ENCODE measurements around the gene CD93. TPM values are rescaled to one million over a fixed set of nuclear protein-coding genes. Genes with fewer than 3 reads are reported as not detected.

The CD93 gene
- total and polyA plus RNA-seq, 2 of the 8 experiments (the other 6 are each of a cell fraction or from before 2014, with no cell fraction given), result under 0.01 to 0.07 TPM

DNA sequence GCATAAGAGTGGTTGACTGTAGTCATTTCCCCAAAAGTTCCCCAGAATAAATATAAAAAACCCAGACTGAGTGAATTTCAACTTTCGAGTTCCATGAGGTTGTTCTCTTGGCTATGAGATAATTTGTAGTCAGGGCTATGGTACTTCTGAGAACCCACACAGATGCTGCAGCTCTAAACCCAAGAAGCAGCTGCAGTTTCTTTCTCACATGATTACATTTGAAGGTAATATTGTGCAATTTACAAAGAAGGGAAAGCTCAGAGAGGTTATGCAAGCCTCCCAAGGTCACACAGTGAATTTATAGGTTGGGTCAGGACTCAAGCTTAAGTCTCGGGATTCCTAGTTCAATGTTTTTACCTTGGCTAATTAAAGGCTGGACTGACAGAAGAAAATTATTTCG lies 29.7 kb upstream of the CD93 start:
- no peak overlapping the region for H3K27ac ChIP-seq (ENCODE audit: low read depth, low read length)
- H2AFZ ChIP-seq (ENCODE audit: low read length), result no peak overlapping the region
- 91% methylated on average over 3 of the region's 3 CpGs; no CpG with 5 or more reads in 1 of the 2 experiments for WGBS, 2 experiments (ENCODE audit: extremely low coverage in 1 of 2, insufficient coverage in 1 of 2, insufficient read length in 1 of 2, insufficient replicate concordance in 2 of 2, low coverage in 1 of 2, low lambda C conversion rate in 2 of 2, missing lambda C conversion rate in 1 of 2)
- H2BK5ac ChIP-seq (ENCODE audit: low read depth, low read length), result no peak overlapping the region
- no peak overlapping the region for H3K4me2 ChIP-seq (ENCODE audit: insufficient read depth in 1 of 2, low read depth in 2 of 2, low read length in 2 of 2)
- H4K91ac ChIP-seq (replicated peaks; ENCODE audit: insufficient read length, low read length), result no peak overlapping the region
- H4K5ac ChIP-seq (ENCODE audit: insufficient read length, low read depth, low read length), result no peak overlapping the region
- no peak overlapping the region for H2BK12ac ChIP-seq (ENCODE audit: low read depth, low read length)
- H2AK5ac ChIP-seq (ENCODE audit: low read depth, low read length), result no peak overlapping the region
- no peaks in the 10 kb centered on the region for H3K27me3 ChIP-seq (replicated peaks in 1 of 4; ENCODE audit: control insufficient read depth in 3 of 4, extremely low read depth in 1 of 4, insufficient read depth in 3 of 4, low read length in 3 of 4)
- no peaks in the 10 kb centered on the region for H3K79me1 ChIP-seq (ENCODE audit: low read depth, low read length)
- H2BK120ac ChIP-seq (replicated peaks; ENCODE audit: low read depth, low read length), result no peak overlapping the region
- H3K4me1 ChIP-seq (replicated peaks in 1 of 4; ENCODE audit: control insufficient read depth in 3 of 4, insufficient read depth in 4 of 4, low read length in 3 of 4), result no peaks in the 10 kb centered on the region; a peak in 1 of 7 replicates
- H3K79me2 ChIP-seq (ENCODE audit: control insufficient read depth in 1 of 2, insufficient read depth in 2 of 2, low read length in 2 of 2), result no peaks in the 10 kb centered on the region
- H3K9ac ChIP-seq (replicated peaks in 1 of 4; ENCODE audit: extremely low read depth in 1 of 4, low read depth in 3 of 4, low read length in 3 of 4), result no peak overlapping the region
- H3K18ac ChIP-seq (ENCODE audit: extremely low read depth, low read length), result no peak overlapping the region
- CTCF ChIA-PET (ENCODE audit: partially characterized antibody), result interaction anchor here (1.3 to 2.5 kb wide), 4 partner anchors 9 to 67 kb away, joined by 3 to 14 read pairs (median 8); no protein-coding TSS in a partner anchor
- POLR2A ChIA-PET (ENCODE audit: partially characterized antibody), result no interaction called here
- no peaks in the 10 kb centered on the region for H3K36me3 ChIP-seq (ENCODE audit: control insufficient read depth in 2 of 4, insufficient read depth in 4 of 4, low read length in 3 of 4)
- no peaks in the 10 kb centered on the region for H4K20me1 ChIP-seq (replicated peaks in 1 of 2; ENCODE audit: control insufficient read depth in 1 of 2, insufficient read depth in 2 of 2, low read length in 2 of 2)
- H2BK20ac ChIP-seq (ENCODE audit: low read length), result no peak overlapping the region
- FAIRE-seq (no peak), DNase-seq (ENCODE audit: low read depth in 1 of 2, low spot score in 2 of 2) (no peak)
- no peak overlapping the region for H3K23ac ChIP-seq (ENCODE audit: insufficient read length)
- H3K56ac ChIP-seq (replicated peaks; ENCODE audit: insufficient read length, low read depth, low read length), result no peak overlapping the region
- H3K14ac ChIP-seq (ENCODE audit: insufficient read length), result no peak overlapping the region
- no peak overlapping the region for H2BK15ac ChIP-seq (ENCODE audit: low read length)
- H4K8ac ChIP-seq (ENCODE audit: extremely low read depth, insufficient read depth, low read length), result no peak overlapping the region
- H3K9me3 ChIP-seq (ENCODE audit: insufficient read depth in 2 of 2, low read depth in 1 of 2, low read length in 1 of 2), result no peaks in the 10 kb centered on the region
- H3K4ac ChIP-seq (replicated peaks; ENCODE audit: insufficient read length, low read depth, low read length), result no peak overlapping the region
- H3K4me3 ChIP-seq (ENCODE audit: extremely low read depth in 1 of 4, insufficient read depth in 2 of 4, low read depth in 3 of 4, low read length in 4 of 4), result no peak overlapping the region
- H3K23me2 ChIP-seq (ENCODE audit: low read depth, low read length), result no peaks in the 10 kb centered on the region
- TF ChIP-seq RAD21 (IDR thresholded peaks at IDR 0.05 in 1 of 2, conservative IDR thresholded peaks at IDR 0.05 in 1 of 2; ENCODE audit: low read depth in 2 of 2, low read length in 2 of 2) (no peak), HDAC2 (IDR thresholded peaks at IDR 0.05; ENCODE audit: borderline replicate concordance in 1 of 2, low read depth in 2 of 2, low read length in 2 of 2) (no peak), CREB1 (IDR thresholded peaks at IDR 0.05) (no peak), CHD2 (IDR thresholded peaks at IDR 0.05; ENCODE audit: low read length) (no peak), CBX8 (IDR thresholded peaks at IDR 0.05; ENCODE audit: borderline replicate concordance, low read depth, low read length) (no peak), JUND (IDR thresholded peaks at IDR 0.05; ENCODE audit: low read length) (no peak), SUZ12 (IDR thresholded peaks at IDR 0.05; ENCODE audit: low read length) (no peak), JUN (IDR thresholded peaks at IDR 0.05; ENCODE audit: low read depth, low read length) (no peak), SIX5 (IDR thresholded peaks at IDR 0.05; ENCODE audit: low read depth, low read length) (no peak), GABPA (IDR thresholded peaks at IDR 0.05; ENCODE audit: borderline replicate concordance, insufficient read depth, low read length) (no peak), RNF2 (IDR thresholded peaks at IDR 0.05; ENCODE audit: borderline replicate concordance, low read depth, low read length, missing control alignments, poor library complexity, severe bottlenecking) (no peak), SIN3A (conservative IDR thresholded peaks at IDR 0.05 in 1 of 2, IDR thresholded peaks at IDR 0.05 in 1 of 2; ENCODE audit: low read depth in 1 of 2, low read length in 2 of 2) (no peak), CHD1 (IDR thresholded peaks at IDR 0.05; ENCODE audit: low read depth, low read length) (no peak), NRF1 (IDR thresholded peaks at IDR 0.05; ENCODE audit: low read depth, low read length) (no peak)

Data from H1 (cell line).